Stimulated activated CD8-positive, alpha-beta memory T cell treated with anti-CD3 and anti-CD28 coated beads, Interleukin-12 subunit alpha, Interleukin-12 subunit beta, amount 100 ng/mL, for 24 hours (primary cell): Measurements from ENCODE around the gene PRXL2A.
A peak's percentile ranks its signal among the peaks of the same experiment; 100 is the strongest.
"Not testable (repeated sequence)": the region's sequence is repeated elsewhere in the genome, so short reads cannot be mapped to it uniquely, and the experiment has no call there.

Source experiments
- DNase-seq: peaks from one replicate; pipeline ENCODE4 v3.0.0-alpha.2; 2020; ENCODE audit errors: extremely low read depth

Gene PRXL2A

GRCh38 chr10:80408242-80409101, at the start of gene PRXL2A:
PRXL2A (plus strand) TSS chr10:80408551; CDS start chr10:80420468, 11,917 bp downstream.
- peak; percentile 57 for DNase-seq

- DNase-seq = not testable (repeated sequence)
These were observed 49.4 kb upstream of the PRXL2A start for GRCh38 chr10:80358925-80359324.

- DNase-seq = no peak
These were observed 48.7 kb upstream of the PRXL2A start for GRCh38 chr10:80359644-80360043.

GRCh38 chr10:80365510-80365909, 42.8 kb upstream of the PRXL2A start:
- no peak for DNase-seq

- DNase-seq = no peak
These were observed 36.9 kb upstream of the PRXL2A start for GRCh38 chr10:80371467-80371866.

- DNase-seq = no peak
These were observed 35.7 kb upstream of the PRXL2A start for GRCh38 chr10:80372675-80373074.

- no peak for DNase-seq
These were observed 34.8 kb upstream of the PRXL2A start for GRCh38 chr10:80373502-80373901.

- DNase-seq = no peak
These were observed 28.6 kb upstream of the PRXL2A start for GRCh38 chr10:80379701-80380100.

GRCh38 chr10:80380185-80380584, 28.2 kb upstream of the PRXL2A start:
- DNase-seq = no peak

GRCh38 chr10:80382989-80383388, 25.4 kb upstream of the PRXL2A start:
- DNase-seq = no peak

- DNase-seq = no peak
These were observed 17.6 kb upstream of the PRXL2A start for GRCh38 chr10:80390740-80391139.

GRCh38 chr10:80392250-80392649, 16.1 kb upstream of the PRXL2A start:
- DNase-seq = no peak

GRCh38 chr10:80394358-80394916, 13.9 kb upstream of the PRXL2A start:
- DNase-seq = no peak

- no peak for DNase-seq
These were observed 11.3 kb upstream of the PRXL2A start for GRCh38 chr10:80397014-80397413.

- DNase-seq = no peak
These were observed 8.1 kb upstream of the PRXL2A start for GRCh38 chr10:80400136-80400804.

- no peak for DNase-seq
These were observed 3.3 kb upstream of the PRXL2A start for GRCh38 chr10:80405035-80405434.

GRCh38 chr10:80405626-80406025, 2.7 kb upstream of the PRXL2A start:
- no peak for DNase-seq

GRCh38 chr10:80406204-80406603, 2.1 kb upstream of the PRXL2A start:
- no peak for DNase-seq

- DNase-seq = no peak
These were observed 524 bp upstream of the PRXL2A start for GRCh38 chr10:80407812-80408241.

GRCh38 chr10:80409121-80409520, 770 bp downstream of the PRXL2A start:
- no peak for DNase-seq

GRCh38 chr10:80410122-80410521, 1.8 kb downstream of the PRXL2A start:
- DNase-seq = no peak

GRCh38 chr10:80410578-80411145, 2.3 kb downstream of the PRXL2A start:
- DNase-seq = no peak
